H54 (cell line): ENCODE results near the gene GSTO2.

Experiments used
- DNase-seq: peaks from one replicate; pipeline ENCODE4 v3.0.0; 2011; ENCODE audit warnings: low spot score, mixed read lengths; ENCODE audit not compliant: insufficient read length
- FAIRE-seq: peaks from 3 replicates; lab custom pipeline; 2011; peaks lifted over from hg19 to GRCh38; lab: Jason Lieb, UNC
- POLR2A ChIP-seq: IDR thresholded peaks from 2 replicates; pipeline ENCODE4 v1.6.1; 2011; ENCODE audit warnings: low read depth, mild to moderate bottlenecking, low read length

Gene GSTO2

GRCh38 chr10:104316321-104317099 is 47.5 kb downstream of the GSTO2 start:
- DNase-seq (no peak), FAIRE-seq (no peak)
- no peak for TF ChIP-seq POLR2A

DNA sequence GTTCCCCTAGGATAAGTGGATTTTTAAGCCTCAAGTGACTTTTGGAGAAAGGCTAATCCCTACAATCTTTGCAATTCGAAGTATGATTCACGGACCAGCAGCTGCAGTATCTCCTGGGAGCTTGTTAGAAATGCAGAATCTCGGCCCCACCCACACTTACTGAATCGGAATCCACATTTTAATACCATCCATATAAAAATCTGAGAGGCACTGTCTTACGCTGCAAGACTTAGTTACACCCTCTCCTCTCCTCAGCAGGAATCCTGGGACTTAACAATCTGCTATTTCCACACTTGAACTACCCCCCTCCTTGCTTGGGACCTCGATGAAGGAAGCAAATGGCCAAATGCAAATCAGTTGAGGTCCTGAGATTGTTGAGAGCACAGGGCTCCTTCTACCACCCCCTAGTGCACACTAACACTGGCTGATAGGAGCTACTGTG is 48.3 kb downstream of the GSTO2 start:
- no peak for TF ChIP-seq POLR2A
- DNase-seq (no peak), FAIRE-seq (no peak)

GRCh38 chr10:104317726-104318299 is 48.8 kb downstream of the GSTO2 start:
- no peak for TF ChIP-seq POLR2A
- DNase-seq: no peak
- no peak for FAIRE-seq

DNA sequence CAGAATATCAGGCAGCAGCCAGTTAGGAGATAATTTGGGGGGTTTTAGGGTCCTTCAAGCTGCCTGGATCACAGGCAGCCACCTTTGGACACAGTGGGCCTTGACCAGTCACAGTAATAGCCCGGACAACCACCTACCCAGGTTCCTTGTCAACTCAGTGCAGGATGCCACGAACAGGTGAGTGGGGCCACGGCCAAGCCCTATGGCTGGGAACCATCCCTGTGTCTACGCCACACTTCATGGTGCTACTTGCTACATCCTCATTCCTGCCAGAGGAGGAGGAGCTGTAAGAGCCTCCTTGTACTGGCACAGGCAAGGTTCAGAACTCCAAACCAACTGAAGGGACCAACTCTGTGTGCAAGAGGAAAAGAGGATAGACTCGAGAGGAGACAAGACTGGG is 49.3 kb downstream of the GSTO2 start:
- TF ChIP-seq POLR2A: no peak
- FAIRE-seq: no peak
- no peak for DNase-seq

DNA sequence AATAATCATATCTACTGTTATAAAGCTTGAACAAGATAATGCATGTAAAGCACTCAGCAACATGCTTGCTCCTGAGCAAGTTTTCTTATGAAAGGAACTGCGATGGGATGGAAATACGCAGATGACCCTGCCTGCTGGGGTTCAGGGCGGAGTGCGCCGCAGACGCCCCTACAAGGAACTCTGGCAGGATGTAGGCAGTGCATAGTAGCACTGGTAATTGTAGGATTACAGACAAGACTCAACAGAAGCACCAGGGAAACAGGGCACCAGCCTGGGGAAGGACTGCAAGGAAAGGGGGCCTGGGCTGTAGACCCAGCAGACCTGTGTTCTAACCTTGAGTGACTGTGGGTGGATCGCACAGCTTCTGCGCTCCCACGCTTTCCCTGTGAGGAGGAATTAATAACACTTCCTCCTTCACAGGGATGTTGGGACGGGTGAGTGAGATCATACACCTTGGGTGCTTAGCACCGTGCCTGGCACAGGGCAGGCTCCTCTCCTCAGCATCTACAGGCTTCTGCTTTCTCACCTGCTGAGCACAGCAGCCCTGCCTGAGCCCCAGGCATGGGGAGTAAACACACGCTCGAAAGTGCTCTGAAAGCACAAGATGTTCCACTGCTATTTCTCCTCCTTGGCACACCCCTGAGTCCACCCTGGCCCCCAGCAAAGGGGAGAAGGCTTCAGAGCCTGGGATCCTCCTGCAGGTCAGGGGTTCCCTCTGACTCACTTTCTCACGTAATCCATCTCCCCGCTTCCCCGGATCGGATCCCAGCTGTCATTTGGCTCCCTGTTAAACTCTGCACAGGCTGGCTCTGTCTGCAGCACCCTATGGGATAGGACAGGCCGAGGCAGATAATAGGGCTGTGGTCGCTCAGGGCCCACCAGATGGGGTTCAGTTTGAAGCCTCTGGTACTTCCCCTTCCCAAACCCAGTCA is 50.1 kb downstream of the GSTO2 start:
- no peak for FAIRE-seq
- no peak for DNase-seq
- no peak for TF ChIP-seq POLR2A

- FAIRE-seq: no peak
- TF ChIP-seq POLR2A: no peak
Measured at GRCh38 chr10:104321226-104321625, 52.2 kb downstream of the GSTO2 start.

DNA sequence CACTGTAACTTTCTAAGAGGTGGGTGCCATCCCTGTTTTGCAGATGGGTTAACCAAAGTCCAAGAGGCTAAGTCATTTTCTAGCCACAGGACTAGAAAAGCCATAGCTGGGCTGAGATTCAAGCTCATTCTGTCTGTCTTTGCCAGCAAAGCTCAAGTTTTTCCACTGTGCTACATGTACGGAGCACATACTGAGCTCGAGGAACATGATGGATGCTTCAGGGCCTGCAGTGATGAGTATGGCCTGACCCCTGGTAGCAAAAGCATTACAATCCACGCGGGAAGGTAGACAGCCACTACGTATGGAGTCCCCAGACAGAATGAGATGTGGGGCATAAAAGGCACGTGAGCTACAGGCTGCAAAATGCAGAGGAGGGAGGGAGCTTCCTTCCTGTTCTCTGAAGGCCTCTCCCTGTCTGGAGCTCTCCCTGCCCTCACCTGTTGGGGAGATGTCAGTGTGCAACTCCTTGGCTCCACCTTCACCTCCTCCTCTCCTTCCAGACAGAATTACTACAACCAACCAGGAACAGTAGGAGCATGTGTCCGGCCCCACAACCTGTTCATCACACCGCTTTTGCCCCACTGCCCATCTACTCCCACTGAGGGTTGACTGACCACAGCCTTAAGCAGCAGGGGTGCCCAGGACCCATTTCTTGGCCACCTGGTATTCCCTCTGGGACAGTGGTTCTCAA is 52.9 kb downstream of the GSTO2 start:
- TF ChIP-seq POLR2A: no peak
- FAIRE-seq (no peak), DNase-seq (no peak)

More at GRCh38 chr10:104321226-104321625, 52.2 kb downstream of the GSTO2 start:
- no peak for DNase-seq

DNA sequence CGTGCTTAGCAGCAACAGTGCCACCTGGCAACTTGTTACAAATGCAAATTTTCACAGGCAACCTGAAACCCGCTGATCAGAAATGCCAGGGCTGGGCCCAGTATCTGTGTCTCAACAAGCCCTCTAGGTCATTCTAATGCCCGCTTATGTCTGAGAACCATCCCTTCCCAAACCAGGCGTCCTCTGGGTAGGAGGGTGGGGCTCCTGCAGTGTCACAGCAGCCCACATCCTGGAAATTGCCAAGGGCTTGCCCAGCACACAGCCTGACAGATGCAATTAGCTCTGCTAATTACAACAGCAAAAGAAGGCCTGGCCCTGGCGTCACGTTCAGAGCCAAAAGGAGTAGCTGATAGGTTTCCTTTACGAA is 53.4 kb downstream of the GSTO2 start:
- DNase-seq (no peak), FAIRE-seq (no peak)
- TF ChIP-seq POLR2A: no peak

DNA sequence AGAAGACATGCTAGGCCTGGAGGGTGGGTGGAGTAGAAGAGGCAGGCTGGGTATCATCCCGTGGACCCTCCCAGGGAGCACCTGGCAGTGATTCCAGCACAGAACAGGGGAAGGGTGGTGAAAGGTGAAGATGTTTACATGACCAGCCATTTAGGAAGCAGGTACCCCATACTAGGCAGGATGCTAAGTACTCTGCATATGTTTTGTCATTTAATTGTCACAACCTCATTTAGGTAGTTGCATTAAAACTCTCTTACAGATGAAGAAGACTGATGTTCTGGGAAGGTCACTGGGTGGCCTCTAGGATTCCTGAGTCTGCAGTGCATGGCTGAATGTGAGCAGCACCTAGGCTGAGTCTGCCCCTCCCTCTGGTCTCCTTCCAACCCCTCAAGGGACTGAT is 54.1 kb downstream of the GSTO2 start:
- TF ChIP-seq POLR2A: no peak
- FAIRE-seq (no peak), DNase-seq (no peak)

DNA sequence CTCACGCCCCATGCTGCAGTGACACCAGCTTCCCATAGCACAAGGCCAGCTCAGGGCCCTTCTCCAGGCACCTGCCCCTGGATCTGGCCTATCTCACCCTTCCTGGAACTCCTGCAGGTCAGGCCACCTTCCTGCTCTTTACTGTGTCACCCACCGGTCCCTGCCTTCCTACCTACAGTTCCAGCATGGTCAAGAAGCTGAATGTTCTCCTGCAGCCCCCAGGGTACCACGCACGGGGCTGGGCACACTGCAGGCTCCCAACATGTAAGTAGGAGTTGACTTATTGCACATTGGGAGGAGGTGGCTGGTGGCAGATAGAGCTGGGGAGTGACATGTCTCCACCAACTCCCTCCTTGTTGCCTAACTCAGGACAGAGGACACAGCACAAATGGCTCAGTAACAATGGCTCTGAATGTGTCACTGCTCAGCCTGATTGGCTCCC is 54.8 kb downstream of the GSTO2 start:
- no peak for TF ChIP-seq POLR2A
- DNase-seq (no peak), FAIRE-seq (no peak)

- DNase-seq (no peak), FAIRE-seq (no peak)
Measured at GRCh38 chr10:104324221-104324686, 55.3 kb downstream of the GSTO2 start.

DNA sequence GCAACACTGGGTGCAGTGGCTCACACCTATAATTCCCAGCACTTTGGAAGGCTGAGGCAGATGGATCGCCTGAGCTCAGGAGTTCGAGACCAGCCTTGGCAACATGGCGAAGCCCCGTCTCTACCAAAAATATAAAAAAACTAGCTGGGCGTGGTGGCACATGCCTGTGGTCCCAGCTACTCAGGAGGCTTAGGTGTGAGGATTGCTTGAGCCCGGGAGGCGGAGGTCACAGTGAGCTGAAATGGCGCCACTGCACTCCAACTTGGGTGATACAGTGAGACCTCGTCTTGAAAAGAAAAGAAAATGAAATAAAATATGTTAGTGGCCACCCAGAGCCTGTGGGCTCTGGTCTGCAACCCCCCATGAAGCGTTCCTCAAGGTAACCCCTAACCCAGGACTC is 55.9 kb downstream of the GSTO2 start:
- no peak for FAIRE-seq
- no peak for TF ChIP-seq POLR2A
- no peak for DNase-seq

More at GRCh38 chr10:104324221-104324686, 55.3 kb downstream of the GSTO2 start:
- TF ChIP-seq POLR2A: no peak
